Measurements from ENCODE around the gene TMUB2. TPM values are rescaled to one million over a fixed set of nuclear protein-coding genes. Genes with fewer than 3 reads are reported as not detected.

Gene TMUB2
- total and polyA plus RNA-seq, 2 of the 13 experiments (the other 11 are each of a cell fraction or from before 2014, with no cell fraction given): 26.9 to 50.8 TPM

DNA sequence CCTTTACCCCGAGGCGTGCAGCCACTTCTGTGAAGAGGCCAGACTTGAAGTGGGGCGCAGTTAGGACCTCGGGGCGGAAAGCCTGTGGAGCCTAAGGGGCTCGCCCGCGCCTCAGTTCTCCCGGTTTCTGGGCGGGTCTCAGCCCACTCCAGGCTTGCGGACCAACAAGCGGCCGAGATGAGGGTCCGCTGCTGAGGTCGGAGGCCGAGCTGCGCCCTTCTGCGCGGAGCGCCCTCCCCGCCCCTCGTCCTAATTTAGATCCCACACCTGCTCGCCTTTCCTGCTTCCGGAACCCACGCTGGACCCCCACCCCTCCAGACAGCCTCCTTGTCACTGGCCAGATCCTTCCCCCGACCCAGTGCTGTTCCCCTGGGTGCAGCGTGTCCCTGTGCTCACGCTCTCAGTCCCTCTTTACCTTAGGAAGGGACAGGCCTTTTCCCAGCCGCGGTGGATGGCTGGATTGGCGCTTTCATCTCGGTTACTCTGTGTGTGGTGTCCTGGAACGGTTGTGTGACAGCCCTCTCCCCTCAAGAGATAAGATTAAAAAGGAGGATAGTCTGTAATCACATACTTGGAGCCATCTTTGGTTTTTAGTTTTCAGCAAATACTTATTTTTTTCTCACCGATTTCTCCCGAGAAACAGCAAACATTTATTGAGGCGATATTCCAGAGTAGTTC lies 13.8 kb downstream of the TMUB2 start (continued):
- TF ChIP-seq FOXP4 (CRISPR knock-in tag; IDR thresholded peaks at IDR 0.05) (peak; percentile 35), ATF7-NPFF (CRISPR knock-in tag; IDR thresholded peaks at IDR 0.05; ENCODE audit: low read depth) (no peak; the same call in none of the 2 replicates), ZSCAN5A (CRISPR knock-in tag; IDR thresholded peaks at IDR 0.05; ENCODE audit: borderline replicate concordance) (no peak), MED8 (CRISPR knock-in tag; IDR thresholded peaks at IDR 0.05; ENCODE audit: insufficient replicate concordance) (no peak), GLMP (CRISPR knock-in tag; IDR thresholded peaks at IDR 0.05; ENCODE audit: borderline replicate concordance) (no peak), MLLT10 (CRISPR knock-in tag; IDR thresholded peaks at IDR 0.05) (no peak), NR2F6 (IDR thresholded peaks at IDR 0.05) (no peak), NR2F6 (CRISPR knock-in tag; IDR thresholded peaks at IDR 0.05) (no peak), ZBTB37 (CRISPR knock-in tag; IDR thresholded peaks at IDR 0.05) (no peak), ZBTB7B (CRISPR knock-in tag; IDR thresholded peaks at IDR 0.05) (peak; percentile 55; the same call in 1 of the 2 replicates), HHEX (CRISPR knock-in tag; IDR thresholded peaks at IDR 0.05) (no peak)
- TF ChIP-seq, protein P1, sequence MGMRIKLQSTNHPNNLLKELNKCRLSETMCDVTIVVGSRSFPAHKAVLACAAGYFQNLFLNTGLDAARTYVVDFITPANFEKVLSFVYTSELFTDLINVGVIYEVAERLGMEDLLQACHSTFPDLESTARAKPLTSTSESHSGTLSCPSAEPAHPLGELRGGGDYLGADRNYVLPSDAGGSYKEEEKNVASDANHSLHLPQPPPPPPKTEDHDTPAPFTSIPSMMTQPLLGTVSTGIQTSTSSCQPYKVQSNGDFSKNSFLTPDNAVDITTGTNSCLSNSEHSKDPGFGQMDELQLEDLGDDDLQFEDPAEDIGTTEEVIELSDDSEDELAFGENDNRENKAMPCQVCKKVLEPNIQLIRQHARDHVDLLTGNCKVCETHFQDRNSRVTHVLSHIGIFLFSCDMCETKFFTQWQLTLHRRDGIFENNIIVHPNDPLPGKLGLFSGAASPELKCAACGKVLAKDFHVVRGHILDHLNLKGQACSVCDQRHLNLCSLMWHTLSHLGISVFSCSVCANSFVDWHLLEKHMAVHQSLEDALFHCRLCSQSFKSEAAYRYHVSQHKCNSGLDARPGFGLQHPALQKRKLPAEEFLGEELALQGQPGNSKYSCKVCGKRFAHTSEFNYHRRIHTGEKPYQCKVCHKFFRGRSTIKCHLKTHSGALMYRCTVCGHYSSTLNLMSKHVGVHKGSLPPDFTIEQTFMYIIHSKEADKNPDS (CRISPR knock-in tag; IDR thresholded peaks at IDR 0.05): no peak
- TF ChIP-seq, protein P2, sequence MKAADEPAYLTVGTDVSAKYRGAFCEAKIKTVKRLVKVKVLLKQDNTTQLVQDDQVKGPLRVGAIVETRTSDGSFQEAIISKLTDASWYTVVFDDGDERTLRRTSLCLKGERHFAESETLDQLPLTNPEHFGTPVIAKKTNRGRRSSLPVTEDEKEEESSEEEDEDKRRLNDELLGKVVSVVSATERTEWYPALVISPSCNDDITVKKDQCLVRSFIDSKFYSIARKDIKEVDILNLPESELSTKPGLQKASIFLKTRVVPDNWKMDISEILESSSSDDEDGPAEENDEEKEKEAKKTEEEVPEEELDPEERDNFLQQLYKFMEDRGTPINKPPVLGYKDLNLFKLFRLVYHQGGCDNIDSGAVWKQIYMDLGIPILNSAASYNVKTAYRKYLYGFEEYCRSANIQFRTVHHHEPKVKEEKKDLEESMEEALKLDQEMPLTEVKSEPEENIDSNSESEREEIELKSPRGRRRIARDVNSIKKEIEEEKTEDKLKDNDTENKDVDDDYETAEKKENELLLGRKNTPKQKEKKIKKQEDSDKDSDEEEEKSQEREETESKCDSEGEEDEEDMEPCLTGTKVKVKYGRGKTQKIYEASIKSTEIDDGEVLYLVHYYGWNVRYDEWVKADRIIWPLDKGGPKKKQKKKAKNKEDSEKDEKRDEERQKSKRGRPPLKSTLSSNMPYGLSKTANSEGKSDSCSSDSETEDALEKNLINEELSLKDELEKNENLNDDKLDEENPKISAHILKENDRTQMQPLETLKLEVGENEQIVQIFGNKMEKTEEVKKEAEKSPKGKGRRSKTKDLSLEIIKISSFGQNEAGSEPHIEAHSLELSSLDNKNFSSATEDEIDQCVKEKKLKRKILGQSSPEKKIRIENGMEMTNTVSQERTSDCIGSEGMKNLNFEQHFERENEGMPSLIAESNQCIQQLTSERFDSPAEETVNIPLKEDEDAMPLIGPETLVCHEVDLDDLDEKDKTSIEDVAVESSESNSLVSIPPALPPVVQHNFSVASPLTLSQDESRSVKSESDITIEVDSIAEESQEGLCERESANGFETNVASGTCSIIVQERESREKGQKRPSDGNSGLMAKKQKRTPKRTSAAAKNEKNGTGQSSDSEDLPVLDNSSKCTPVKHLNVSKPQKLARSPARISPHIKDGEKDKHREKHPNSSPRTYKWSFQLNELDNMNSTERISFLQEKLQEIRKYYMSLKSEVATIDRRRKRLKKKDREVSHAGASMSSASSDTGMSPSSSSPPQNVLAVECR (CRISPR knock-in tag; IDR thresholded peaks at IDR 0.05; ENCODE audit: borderline replicate concordance): peak; percentile 70
- TF ChIP-seq, protein P3, sequence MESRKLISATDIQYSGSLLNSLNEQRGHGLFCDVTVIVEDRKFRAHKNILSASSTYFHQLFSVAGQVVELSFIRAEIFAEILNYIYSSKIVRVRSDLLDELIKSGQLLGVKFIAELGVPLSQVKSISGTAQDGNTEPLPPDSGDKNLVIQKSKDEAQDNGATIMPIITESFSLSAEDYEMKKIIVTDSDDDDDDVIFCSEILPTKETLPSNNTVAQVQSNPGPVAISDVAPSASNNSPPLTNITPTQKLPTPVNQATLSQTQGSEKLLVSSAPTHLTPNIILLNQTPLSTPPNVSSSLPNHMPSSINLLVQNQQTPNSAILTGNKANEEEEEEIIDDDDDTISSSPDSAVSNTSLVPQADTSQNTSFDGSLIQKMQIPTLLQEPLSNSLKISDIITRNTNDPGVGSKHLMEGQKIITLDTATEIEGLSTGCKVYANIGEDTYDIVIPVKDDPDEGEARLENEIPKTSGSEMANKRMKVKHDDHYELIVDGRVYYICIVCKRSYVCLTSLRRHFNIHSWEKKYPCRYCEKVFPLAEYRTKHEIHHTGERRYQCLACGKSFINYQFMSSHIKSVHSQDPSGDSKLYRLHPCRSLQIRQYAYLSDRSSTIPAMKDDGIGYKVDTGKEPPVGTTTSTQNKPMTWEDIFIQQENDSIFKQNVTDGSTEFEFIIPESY (CRISPR knock-in tag; IDR thresholded peaks at IDR 0.05): no peak

Data from HepG2 (cell line).